Tracheal epithelial cell (primary cell): ENCODE data around the gene PEX6. TPM values are rescaled to one million over a fixed set of nuclear protein-coding genes. Genes with fewer than 3 reads are reported as not detected.

ENCODE experiments used
- total RNA-seq: library from RNA; depleted of rRNA; stranded (reverse); fragments of >200 nt; gene quantifications from 2 replicates; pipeline ENCODE4 v1.2.1, GENCODE V29; 2014

PEX6 gene
- 51.1 and 68.4 TPM in 2 replicates for total RNA-seq

GRCh38 chr6:42978839-42979522 lies at the start of gene PEX6:
PEX6 (minus strand) TSS chr6:42979181; CDS start chr6:42979150, 31 bp downstream.

GRCh38 chr6:43021270-43022047 lies 42.5 kb upstream of the PEX6 start, which contains the start of gene RRP36:
RRP36 (plus strand) TSS chr6:43021623; CDS start chr6:43021655, 32 bp downstream.

GRCh38 chr6:43013843-43014433 lies 35.0 kb upstream of the PEX6 start, which contains the start of the genes KLHDC3 and MEA1:
KLHDC3 (plus strand) TSS chr6:43014249; CDS start chr6:43017193, 2,944 bp downstream.
MEA1 (minus strand) TSS chr6:43013946; CDS start chr6:43013813, 133 bp downstream.

GRCh38 chr6:42984001-42984923 lies 5.3 kb upstream of the PEX6 start, which contains the start of gene PPP2R5D:
PPP2R5D (plus strand) TSS chr6:42984570; CDS start chr6:42984678, 108 bp downstream.

GRCh38 chr6:42960243-42961019 lies 18.6 kb downstream of the PEX6 start, which contains the start of gene GNMT:
GNMT (plus strand) TSS chr6:42960754; CDS start chr6:42960768, 14 bp downstream.

GRCh38 chr6:42928986-42929820 lies 49.8 kb downstream of the PEX6 start, which contains the start of gene CNPY3:
CNPY3 (plus strand) TSS chr6:42929480; CDS start chr6:42929571, 91 bp downstream.

GRCh38 chr6:42915732-42916131 lies 63.2 kb downstream of the PEX6 start, which contains the start of gene PTCRA:
PTCRA (plus strand) TSS chr6:42916053; CDS start chr6:42916070, 17 bp downstream.

Other genes starting within 250 kb of the PEX6 start
- gene TBCC, start 233.1 kb downstream of the PEX6 start, total RNA-seq: 28.7 and 44.1 TPM in 2 replicates
- gene BICRAL, start 197.1 kb downstream of the PEX6 start, total RNA-seq: 2.7 and 5.3 TPM in 2 replicates
- 168 and 177 TPM in 2 replicates for gene RPL7L1, start 99.6 kb downstream of the PEX6 start, total RNA-seq
- not detected in 2 replicates for gene PTCRA, start 63.1 kb downstream of the PEX6 start, total RNA-seq
- gene CNPY3, start 49.7 kb downstream of the PEX6 start, total RNA-seq: 16.2 and 28.2 TPM in 2 replicates
- gene GNMT, start 18.4 kb downstream of the PEX6 start, total RNA-seq: not detected in 2 replicates
- gene PPP2R5D, start 5.4 kb upstream of the PEX6 start, total RNA-seq: 23.7 and 30.6 TPM in 2 replicates
- gene MEA1, start 34.8 kb upstream of the PEX6 start, total RNA-seq: 47.1 and 65.3 TPM in 2 replicates
- 66.0 and 67.8 TPM in 2 replicates for gene KLHDC3, start 35.1 kb upstream of the PEX6 start, total RNA-seq
- 86.3 and 110 TPM in 2 replicates for gene RRP36, start 42.4 kb upstream of the PEX6 start, total RNA-seq
- gene CUL7, start 74.7 kb upstream of the PEX6 start, total RNA-seq: 19.2 and 23.6 TPM in 2 replicates
- 13.5 and 19.6 TPM in 2 replicates for gene MRPL2, start 80.3 kb upstream of the PEX6 start, total RNA-seq
- 10.6 and 11.7 TPM in 2 replicates for gene KLC4, start 80.5 kb upstream of the PEX6 start, total RNA-seq
- 63.7 and 121 TPM in 2 replicates for gene PTK7, start 97.1 kb upstream of the PEX6 start, total RNA-seq
- 12.4 and 13.7 TPM in 2 replicates for gene SRF, start 192.1 kb upstream of the PEX6 start, total RNA-seq
- gene CUL9, start 203.0 kb upstream of the PEX6 start, total RNA-seq: 29.9 and 38.6 TPM in 2 replicates